Measurements from ENCODE around the gene PCNX2. TPM values are rescaled to one million over a fixed set of nuclear protein-coding genes. Genes with fewer than 3 reads are reported as not detected.
"Not testable (repeated sequence)": the region's sequence is repeated elsewhere in the genome, so short reads cannot be mapped to it uniquely, and the experiment has no call there.

PCNX2 gene
- total RNA-seq, 8 experiments from 2014 or later, result 3.6 to 40.8 (median 27.9) TPM

DNA sequence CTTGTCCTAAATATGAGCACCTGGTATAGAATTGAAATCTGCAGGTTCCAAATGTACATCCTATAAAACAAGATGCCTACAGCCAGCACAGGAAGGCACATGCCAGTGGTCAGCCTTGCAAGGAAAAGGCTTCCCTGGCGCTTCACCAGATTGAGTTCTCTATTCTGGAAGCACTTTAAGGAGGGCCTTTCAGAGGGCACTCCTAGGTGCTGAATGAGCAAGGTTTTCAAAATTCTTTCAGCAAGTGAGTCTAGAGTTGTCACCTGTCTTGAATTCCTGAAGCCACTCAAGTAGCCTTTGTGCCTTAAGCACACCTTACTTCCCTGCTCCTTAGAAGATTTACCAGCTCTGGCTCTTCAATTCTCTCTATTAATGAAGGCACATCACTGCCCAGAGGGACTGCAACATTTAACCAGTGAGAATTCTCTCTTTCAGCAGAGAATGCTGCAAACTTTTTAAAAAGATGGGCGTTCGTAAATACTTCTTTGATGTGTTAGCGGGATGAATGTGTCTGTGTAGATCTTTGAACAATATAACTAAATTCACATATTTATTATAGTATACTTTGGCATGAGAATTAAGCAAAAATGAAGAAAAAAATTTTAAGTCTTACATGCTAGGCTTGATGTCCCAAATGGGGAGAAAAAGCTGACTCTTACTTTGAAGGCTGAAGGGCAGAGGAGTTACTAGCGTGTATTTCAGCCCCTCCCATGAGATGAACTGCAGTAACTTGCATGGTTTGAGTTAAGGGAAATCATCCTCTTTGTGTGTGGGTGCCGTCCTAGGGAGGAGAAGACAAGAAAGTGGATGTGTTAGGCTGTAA is 183.1 kb downstream of the PCNX2 start:
- peaks cover 46 to 48% of the 10 kb centered on the region in 2 donors for H3K4me1 ChIP-seq (replicated peaks in 1 of 2)
- ATAC-seq (replicated peaks in 6 of 8), result no peak
- in situ Hi-C loops (cut with MboI; ENCODE audit: low pct_unique_long_range_greater_than_20kb in 2 of 9, low sequenced_read_pairs in 9 of 9, unreplicated experiment in 9 of 9), result no loop called here
- 0 to 92% (median 53%) methylated on average over 1 to 6 of the region's 6 CpGs for WGBS, 10 experiments
- H3K27ac ChIP-seq, result peak overlapping the region; percentile 89 to 90
- H3K4me3 ChIP-seq, result no peak overlapping the region

DNA sequence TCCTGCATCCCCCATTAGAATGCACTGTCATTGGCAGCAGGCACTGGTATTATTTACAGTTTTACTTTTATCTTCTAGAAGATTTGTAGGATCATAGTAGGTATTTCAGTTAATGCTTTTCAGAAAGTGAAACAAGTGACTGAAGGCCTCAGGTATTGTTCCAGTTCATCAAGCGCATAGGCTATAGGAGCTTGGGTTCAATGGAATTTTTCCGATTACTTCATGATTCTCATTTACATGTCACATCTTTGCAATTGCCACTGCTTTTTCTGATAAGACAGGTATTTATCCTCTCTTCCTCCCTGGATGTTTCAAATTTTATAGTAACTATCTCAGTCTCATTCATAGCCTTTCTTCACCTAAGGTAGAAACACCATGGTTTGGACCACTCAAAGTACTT is 183.8 kb downstream of the PCNX2 start:
- Histone ChIP-seq H3K27ac (peak overlapping the region in 1 of 2 donors; percentile 90), H3K4me3 (no peak overlapping the region), H3K4me1 (replicated peaks in 1 of 2) (peaks cover 46 to 48% of the 10 kb centered on the region in 2 donors)
- WGBS, 10 experiments, result 80 to 100% (median 100%) methylated on average over 1 to 2 of the region's 2 CpGs; no CpG with 5 or more reads in 3 of the 10 experiments
- no peak for ATAC-seq (replicated peaks in 6 of 8)
- in situ Hi-C loops (cut with MboI; ENCODE audit: low pct_unique_long_range_greater_than_20kb in 2 of 9, low sequenced_read_pairs in 9 of 9, unreplicated experiment in 9 of 9), result no loop called here

DNA sequence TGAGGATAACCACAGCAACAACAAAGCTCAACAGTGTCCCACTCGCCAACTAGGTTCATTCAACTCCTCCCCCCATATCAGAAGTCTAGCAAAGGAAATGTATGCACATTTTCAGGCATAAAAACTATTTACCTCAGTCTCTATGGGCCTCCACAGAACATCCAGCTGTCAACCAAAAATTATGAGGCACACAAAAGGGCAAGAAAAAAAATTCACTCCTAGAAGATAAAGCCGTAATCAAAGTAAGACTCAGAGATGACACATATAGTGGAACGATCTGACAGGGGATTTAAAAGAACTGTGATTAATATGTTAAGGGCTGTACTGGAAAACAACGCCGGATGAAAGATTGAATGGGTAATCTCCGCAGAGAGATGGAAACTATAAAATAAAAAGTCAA is 186.4 kb downstream of the PCNX2 start:
- WGBS, 10 experiments, result 46 to 91% (median 63%) methylated on average over 3 to 6 of the region's 6 CpGs
- in situ Hi-C loops (cut with MboI; ENCODE audit: low pct_unique_long_range_greater_than_20kb in 2 of 9, low sequenced_read_pairs in 9 of 9, unreplicated experiment in 9 of 9), result no loop called here
- H3K4me1 ChIP-seq (replicated peaks in 1 of 2), result peaks cover 38 to 45% of the 10 kb centered on the region in 2 donors
- H3K27ac ChIP-seq, result peak overlapping the region in 1 of 2 donors; percentile 4
- ATAC-seq (replicated peaks in 6 of 8), result peak in 2 of 8 experiments; percentile 2 to 5
- no peak overlapping the region for H3K4me3 ChIP-seq

DNA sequence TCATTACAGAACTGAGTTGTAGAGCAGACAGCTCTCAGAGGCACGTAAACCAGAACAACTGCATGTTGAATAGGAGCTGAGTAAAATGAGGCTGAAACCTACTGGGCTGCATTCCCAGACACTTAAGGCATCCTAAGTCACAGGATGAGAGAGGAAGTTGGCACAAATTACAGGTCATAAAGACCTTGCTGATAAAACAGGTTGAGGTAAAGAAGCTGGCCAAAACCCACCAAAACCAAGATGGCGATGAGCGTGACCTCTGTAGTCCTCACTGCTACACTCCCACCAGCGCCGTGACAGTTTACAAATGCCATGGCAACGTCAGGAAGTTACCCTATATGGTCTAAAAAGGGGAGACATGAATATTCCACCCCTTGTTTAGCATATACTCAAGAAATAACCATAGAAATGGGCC is 187.8 kb downstream of the PCNX2 start:
- peaks cover 28 to 31% of the 10 kb centered on the region in 2 donors for H3K4me1 ChIP-seq (replicated peaks in 1 of 2)
- H3K4me3 ChIP-seq; ATAC-seq (replicated peaks in 6 of 8); in situ Hi-C loops (cut with MboI; ENCODE audit: low pct_unique_long_range_greater_than_20kb in 2 of 9, low sequenced_read_pairs in 9 of 9, unreplicated experiment in 9 of 9); H3K27ac ChIP-seq: not testable (repeated sequence)
- WGBS, 10 experiments, result 83 to 100% (median 100%) methylated on average over 1 to 6 of the region's 6 CpGs

DNA sequence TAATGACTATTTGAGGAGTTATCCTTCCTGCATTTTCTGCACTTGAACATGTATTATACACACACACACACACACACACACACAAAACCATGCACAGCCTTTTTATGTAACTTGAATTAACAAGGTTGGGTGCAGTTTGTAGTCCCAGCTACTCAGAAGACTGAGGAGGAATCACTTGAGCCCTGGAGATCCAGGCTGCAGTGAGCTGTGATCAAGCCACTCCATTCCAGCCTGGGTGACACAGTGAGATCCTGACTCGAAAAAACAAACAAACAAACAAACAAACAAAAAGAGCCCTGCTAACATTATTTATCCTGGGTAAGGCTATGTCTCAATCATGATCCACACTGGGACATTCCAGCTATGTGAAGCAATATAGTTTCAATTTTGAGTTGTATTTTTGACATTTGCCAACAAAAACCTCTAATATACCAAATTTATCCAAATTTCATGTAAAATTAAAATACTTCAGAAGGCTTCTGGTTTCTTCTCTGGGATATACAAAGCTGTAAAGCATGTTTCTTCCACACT is 188.3 kb downstream of the PCNX2 start:
- WGBS, 10 experiments, result 56 to 100% (median 71%) methylated on average over 1 of the region's 1 CpG; no CpG with 5 or more reads in 5 of the 10 experiments
- no peak overlapping the region for H3K27ac ChIP-seq
- no peak for ATAC-seq (replicated peaks in 6 of 8)
- H3K4me3 ChIP-seq, result no peak overlapping the region
- H3K4me1 ChIP-seq (replicated peaks in 1 of 2), result peaks cover 23 to 26% of the 10 kb centered on the region in 2 donors
- in situ Hi-C loops (cut with MboI; ENCODE audit: low pct_unique_long_range_greater_than_20kb in 2 of 9, low sequenced_read_pairs in 9 of 9, unreplicated experiment in 9 of 9), result no loop called here

DNA sequence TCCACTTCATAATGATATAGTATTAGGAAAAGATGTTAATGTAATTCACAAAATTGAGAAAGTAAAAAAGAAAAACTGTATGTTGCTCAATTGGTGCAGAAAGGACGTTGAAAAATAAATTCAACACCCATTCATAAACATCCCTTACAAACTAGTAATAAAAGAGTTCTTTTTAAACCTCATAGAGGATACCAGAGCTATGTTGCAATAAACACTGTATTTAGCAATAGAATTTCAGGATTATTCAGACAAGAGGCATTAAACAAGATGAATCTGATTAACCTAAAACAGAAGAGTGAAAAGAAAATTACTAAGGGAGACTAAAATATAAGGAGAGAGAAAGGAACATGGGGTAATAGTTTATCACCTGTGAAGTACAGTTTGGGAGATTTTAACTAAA is 190.3 kb downstream of the PCNX2 start:
- in situ Hi-C loops (cut with MboI; ENCODE audit: low pct_unique_long_range_greater_than_20kb in 2 of 9, low sequenced_read_pairs in 9 of 9, unreplicated experiment in 9 of 9), result no loop called here
- WGBS, 10 experiments, result 5 to 100% (median 51%) methylated on average over 1 of the region's 1 CpG; no CpG with 5 or more reads in 2 of the 10 experiments
- peak in 2 of 8 experiments; percentile 20 to 31 for ATAC-seq (replicated peaks in 6 of 8)

DNA sequence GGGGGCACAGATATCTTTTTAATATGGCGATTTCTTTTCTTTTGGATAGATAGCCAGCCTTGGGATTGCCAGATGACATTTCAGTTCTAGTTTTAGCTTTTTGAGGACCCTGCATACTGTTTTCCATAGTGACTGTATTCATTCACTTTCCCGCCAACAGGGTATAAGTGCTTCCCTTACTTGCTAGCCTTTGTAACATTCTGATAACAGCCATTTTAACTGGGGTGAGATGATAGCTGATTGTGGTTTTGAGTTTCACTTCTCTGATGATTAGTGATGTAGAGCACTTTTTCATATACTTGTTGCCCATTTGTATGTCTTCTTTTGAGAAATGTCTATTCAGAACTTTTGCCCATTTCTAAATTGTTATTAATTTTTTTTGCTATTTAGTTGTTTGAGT is 193.2 kb downstream of the PCNX2 start:
- Histone ChIP-seq H3K4me3 (no peak overlapping the region), H3K27ac (no peak overlapping the region), H3K4me1 (replicated peaks in 1 of 2) (no peaks in the 10 kb centered on the region)
- ATAC-seq (replicated peaks in 6 of 8), result no peak
- in situ Hi-C loops (cut with MboI; ENCODE audit: low pct_unique_long_range_greater_than_20kb in 2 of 9, low sequenced_read_pairs in 9 of 9, unreplicated experiment in 9 of 9), result no loop called here
- 79 to 100% (median 100%) methylated on average over 1 to 2 of the region's 2 CpGs for WGBS, 10 experiments

More for the DNA sequence above, 190.3 kb downstream of the PCNX2 start:
- no peak overlapping the region for H3K4me3 ChIP-seq
- peaks cover 18 to 20% of the 10 kb centered on the region in 2 donors for H3K4me1 ChIP-seq (replicated peaks in 1 of 2)
- no peak overlapping the region for H3K27ac ChIP-seq

DNA sequence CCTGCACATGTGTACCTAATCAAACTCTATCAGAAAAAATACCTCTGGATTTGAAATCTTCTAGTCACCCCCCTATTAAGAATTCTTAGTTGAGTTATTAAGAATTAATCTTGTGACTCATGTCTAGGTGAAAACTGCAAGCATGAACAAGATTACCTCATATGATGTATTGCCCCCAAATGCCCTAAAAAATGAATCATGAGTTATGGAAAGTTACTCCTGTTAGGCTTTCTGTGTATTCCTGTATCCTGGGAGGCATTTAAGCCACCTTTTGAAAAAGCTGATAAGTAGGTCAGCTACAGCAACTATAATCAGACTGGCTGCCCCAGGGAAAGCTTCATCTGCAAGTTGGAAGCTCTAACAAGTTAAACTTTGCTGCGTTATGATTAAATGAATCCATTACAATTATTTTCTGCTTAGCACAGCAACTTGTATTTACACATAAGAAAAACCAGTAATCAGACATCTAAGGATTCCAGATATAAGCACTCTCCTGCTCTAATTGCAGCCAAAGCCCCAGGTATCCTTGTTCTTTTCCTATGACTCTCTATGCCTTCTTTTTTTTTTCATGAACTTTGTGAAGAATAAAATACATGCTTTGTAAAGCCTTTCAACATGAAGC is 197.5 kb downstream of the PCNX2 start:
- WGBS, 10 experiments, result 40 to 100% (median 86%) methylated on average over 1 of the region's 1 CpG; no CpG with 5 or more reads in 4 of the 10 experiments
- Histone ChIP-seq H3K27ac (no peak overlapping the region), H3K4me1 (replicated peaks in 1 of 2) (peaks cover 7 to 9% of the 10 kb centered on the region in 2 donors), H3K4me3 (no peak overlapping the region)
- ATAC-seq (replicated peaks in 6 of 8), result peak in 5 of 8 experiments; percentile 24 to 67 (median 26)
- in situ Hi-C loops (cut with MboI; ENCODE audit: low pct_unique_long_range_greater_than_20kb in 2 of 9, low sequenced_read_pairs in 9 of 9, unreplicated experiment in 9 of 9), result no loop called here

DNA sequence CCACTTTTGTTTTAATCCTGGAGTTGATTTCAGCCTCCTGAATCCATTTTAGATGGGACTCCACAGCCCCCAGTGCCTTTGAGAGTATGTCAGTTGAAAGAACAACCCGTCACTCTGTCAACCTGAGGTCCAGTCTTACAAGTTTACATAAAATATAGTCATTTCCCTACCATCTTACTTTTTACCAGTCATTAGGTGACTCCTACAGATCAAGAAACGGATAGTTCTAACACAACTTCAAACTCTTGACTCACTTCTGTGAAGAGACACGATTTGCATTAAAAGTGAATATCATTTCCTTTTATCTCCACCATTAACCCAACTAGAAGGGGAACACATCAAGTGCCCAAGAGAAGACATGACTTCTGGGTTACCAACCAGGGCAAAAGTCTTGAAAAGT is 198.0 kb downstream of the PCNX2 start:
- 33 to 100% (median 90%) methylated on average over 1 to 3 of the region's 3 CpGs; no CpG with 5 or more reads in 1 of the 10 experiments for WGBS, 10 experiments
- Histone ChIP-seq H3K27ac (no peak overlapping the region), H3K4me1 (replicated peaks in 1 of 2) (peaks cover 7 to 9% of the 10 kb centered on the region in 2 donors), H3K4me3 (no peak overlapping the region)
- no peak for ATAC-seq (replicated peaks in 6 of 8)
- in situ Hi-C loops (cut with MboI; ENCODE audit: low pct_unique_long_range_greater_than_20kb in 2 of 9, low sequenced_read_pairs in 9 of 9, unreplicated experiment in 9 of 9), result no loop called here

DNA sequence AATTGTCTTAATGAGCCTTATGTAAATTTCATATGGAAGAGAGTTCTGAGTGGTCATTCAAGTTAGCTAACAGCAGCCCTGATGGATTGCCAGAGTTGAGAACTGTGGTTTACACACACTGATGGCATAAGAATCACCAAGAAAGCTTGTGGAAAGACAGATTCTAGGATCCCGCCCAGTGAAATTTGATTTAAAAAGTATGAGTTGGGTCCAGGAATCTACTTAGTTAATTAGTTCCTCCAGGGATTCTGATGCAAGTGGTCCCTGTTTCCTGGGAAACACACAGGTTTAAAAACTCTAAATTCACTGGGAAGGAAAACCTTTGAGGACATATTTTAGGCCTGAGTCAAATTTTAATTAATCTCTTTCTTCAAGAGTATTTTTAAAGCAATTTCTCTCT is 200.8 kb downstream of the PCNX2 start:
- Histone ChIP-seq H3K4me3 (no peak overlapping the region), H3K4me1 (replicated peaks in 1 of 2) (peaks cover 7 to 9% of the 10 kb centered on the region in 2 donors), H3K27ac (no peak overlapping the region)
- 20 to 100% (median 86%) methylated on average over 1 of the region's 1 CpG; no CpG with 5 or more reads in 1 of the 10 experiments for WGBS, 10 experiments
- ATAC-seq (replicated peaks in 6 of 8), result no peak
- in situ Hi-C loops (cut with MboI; ENCODE audit: low pct_unique_long_range_greater_than_20kb in 2 of 9, low sequenced_read_pairs in 9 of 9, unreplicated experiment in 9 of 9), result no loop called here

DNA sequence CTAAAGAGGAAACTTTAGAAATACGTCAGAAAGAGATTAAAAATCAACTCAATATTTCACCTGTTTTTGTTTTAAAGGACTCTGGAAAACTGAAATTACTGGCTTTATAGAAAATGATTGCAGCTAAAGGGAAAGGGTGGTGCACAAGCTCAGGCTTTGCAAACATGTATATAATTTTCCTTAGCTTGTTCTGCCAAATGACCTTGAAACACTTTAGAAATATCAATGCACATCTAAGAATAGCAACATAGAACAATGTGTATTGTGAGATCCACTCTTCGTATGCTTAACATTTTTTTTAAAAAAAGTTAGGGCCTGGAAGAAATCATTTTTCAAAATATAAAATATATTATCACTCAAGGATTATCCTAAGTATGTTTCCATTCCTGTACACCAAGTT is 201.3 kb downstream of the PCNX2 start:
- H3K27ac ChIP-seq, result no peak overlapping the region
- 72 to 100% (median 85%) methylated on average over 1 to 2 of the region's 2 CpGs for WGBS, 10 experiments
- no peak overlapping the region for H3K4me3 ChIP-seq
- no peak for ATAC-seq (replicated peaks in 6 of 8)
- in situ Hi-C loops (cut with MboI; ENCODE audit: low pct_unique_long_range_greater_than_20kb in 2 of 9, low sequenced_read_pairs in 9 of 9, unreplicated experiment in 9 of 9), result no loop called here
- peaks cover 7 to 9% of the 10 kb centered on the region in 2 donors for H3K4me1 ChIP-seq (replicated peaks in 1 of 2)

DNA sequence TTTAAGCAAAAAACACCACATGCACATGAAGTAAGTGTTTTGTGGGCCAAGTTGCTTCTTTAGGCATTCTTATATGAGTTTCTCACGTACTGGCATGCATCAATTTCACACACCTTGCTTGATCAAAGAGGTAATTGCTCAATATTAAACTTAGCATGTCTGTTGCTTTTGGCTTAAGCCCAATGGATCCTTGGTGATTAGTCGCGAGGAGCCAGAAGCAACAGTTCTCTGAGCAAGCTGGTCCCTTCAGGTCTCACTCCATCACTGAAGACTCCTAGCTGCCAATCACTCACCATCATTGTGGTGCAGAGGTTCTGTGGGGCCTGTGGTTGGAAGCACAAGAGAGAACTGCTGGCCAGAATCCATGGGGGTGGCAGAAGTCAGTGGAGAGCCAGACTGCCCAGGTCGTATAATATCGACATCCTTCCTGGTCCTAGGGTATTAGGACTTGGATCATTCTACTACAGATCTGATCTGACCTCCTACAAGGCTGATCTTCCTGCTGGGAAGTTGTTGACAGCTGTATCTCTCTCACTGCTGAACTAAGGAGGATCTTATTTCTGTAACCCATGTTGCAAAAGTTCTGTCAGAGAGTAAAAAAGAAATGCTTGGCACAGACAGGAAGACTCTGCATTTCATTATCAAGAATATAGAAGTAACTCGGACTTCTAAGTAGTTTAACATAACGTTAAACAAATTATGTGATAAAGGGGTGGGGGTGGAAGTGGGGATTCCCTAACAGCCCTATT is 204.6 kb downstream of the PCNX2 start:
- no peak for ATAC-seq (replicated peaks in 6 of 8)
- no peak overlapping the region for H3K4me3 ChIP-seq
- 11 to 100% (median 94%) methylated on average over 1 to 7 of the region's 7 CpGs; no CpG with 5 or more reads in 1 of the 10 experiments for WGBS, 10 experiments
- H3K4me1 ChIP-seq (replicated peaks in 1 of 2), result peaks cover 16% of the 10 kb centered on the region in 2 donors
- H3K27ac ChIP-seq, result no peak overlapping the region
- in situ Hi-C loops (cut with MboI; ENCODE audit: low pct_unique_long_range_greater_than_20kb in 2 of 9, low sequenced_read_pairs in 9 of 9, unreplicated experiment in 9 of 9), result no loop called here

All from motor neuron (in vitro differentiated cells).